ENCODE results near the gene RPIA. TPM values are rescaled to one million over a fixed set of nuclear protein-coding genes. Genes with fewer than 3 reads are reported as not detected.

Gene RPIA
- polyA plus RNA-seq, 3 donors = 12.4 to 23.1 (median 17.9) TPM

DNA sequence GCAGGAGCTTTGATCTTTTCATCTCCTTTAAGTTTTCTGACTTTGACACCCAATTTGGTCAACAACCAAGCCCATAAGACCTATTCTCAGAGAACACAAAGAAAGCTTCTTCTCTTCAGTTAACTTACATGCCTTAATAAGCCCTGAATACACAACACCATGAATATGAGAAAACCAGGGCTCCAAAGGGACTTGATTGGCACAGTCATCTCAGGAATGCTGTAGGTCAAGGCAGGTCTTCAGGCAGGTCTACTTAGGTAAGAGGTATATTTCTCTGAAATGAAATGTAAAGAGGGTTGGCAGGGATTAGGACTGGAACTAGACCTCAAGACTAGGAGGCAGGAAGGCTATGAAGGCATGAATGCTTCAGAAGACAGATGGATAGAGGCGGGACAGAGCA, 39.8 kb upstream of the RPIA start:
- H3K4me3 ChIP-seq (replicated peaks in 1 of 3; ENCODE audit: low read depth in 2 of 3, low read length in 3 of 3) = no peak overlapping the region
- no peaks in the 10 kb centered on the region for H3K79me2 ChIP-seq (ENCODE audit: insufficient read depth, low read length)
- WGBS (ENCODE audit: insufficient coverage) = no CpG with 5 or more reads among the region's 1 CpG
- Mint-ChIP-seq H3K36me3 (no peaks in the 10 kb centered on the region), H3K27ac (no peak overlapping the region), H3K9me3 (peaks cover 0 to 7% (median 3%) of the 10 kb centered on the region in 7 donors), H3K4me3 (no peak overlapping the region), H3K4me1 (no peaks in the 10 kb centered on the region), H3K27me3 (ENCODE audit: low read depth in 3 of 3) (peaks cover 0 to 3% (median 1%) of the 10 kb centered on the region in 3 donors)
- H4K20me1 ChIP-seq (ENCODE audit: insufficient read depth, low read length) = no peaks in the 10 kb centered on the region
- H3K27ac ChIP-seq (ENCODE audit: low read depth in 1 of 2, low read length in 2 of 2) = no peak overlapping the region
- H3K27me3 ChIP-seq (ENCODE audit: control insufficient read depth in 2 of 2, insufficient read depth in 2 of 2, low read length in 2 of 2) = no peaks in the 10 kb centered on the region
- H2AFZ ChIP-seq (ENCODE audit: insufficient read depth, low read depth, low read length, poor library complexity, severe bottlenecking) = no peak overlapping the region
- H3K9ac ChIP-seq (ENCODE audit: insufficient read depth, low read length, poor library complexity, severe bottlenecking) = no peak overlapping the region
- no peak overlapping the region for H3K4me2 ChIP-seq (replicated peaks; ENCODE audit: extremely low read depth, low read length, poor library complexity, severe bottlenecking)
- intact Hi-C loops (cut with micrococcal nuclease) = no loop called here
- TF ChIP-seq, protein P1, sequence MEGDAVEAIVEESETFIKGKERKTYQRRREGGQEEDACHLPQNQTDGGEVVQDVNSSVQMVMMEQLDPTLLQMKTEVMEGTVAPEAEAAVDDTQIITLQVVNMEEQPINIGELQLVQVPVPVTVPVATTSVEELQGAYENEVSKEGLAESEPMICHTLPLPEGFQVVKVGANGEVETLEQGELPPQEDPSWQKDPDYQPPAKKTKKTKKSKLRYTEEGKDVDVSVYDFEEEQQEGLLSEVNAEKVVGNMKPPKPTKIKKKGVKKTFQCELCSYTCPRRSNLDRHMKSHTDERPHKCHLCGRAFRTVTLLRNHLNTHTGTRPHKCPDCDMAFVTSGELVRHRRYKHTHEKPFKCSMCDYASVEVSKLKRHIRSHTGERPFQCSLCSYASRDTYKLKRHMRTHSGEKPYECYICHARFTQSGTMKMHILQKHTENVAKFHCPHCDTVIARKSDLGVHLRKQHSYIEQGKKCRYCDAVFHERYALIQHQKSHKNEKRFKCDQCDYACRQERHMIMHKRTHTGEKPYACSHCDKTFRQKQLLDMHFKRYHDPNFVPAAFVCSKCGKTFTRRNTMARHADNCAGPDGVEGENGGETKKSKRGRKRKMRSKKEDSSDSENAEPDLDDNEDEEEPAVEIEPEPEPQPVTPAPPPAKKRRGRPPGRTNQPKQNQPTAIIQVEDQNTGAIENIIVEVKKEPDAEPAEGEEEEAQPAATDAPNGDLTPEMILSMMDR (IDR thresholded peaks at IDR 0.05) = no peak
- peaks cover 0 to 2% of the 10 kb centered on the region in 2 donors for H3K9me3 ChIP-seq (replicated peaks in 1 of 2; ENCODE audit: control insufficient read depth in 1 of 2, insufficient read depth in 1 of 2, low read length in 2 of 2)
- H3K36me3 ChIP-seq (replicated peaks in 1 of 2; ENCODE audit: control insufficient read depth in 1 of 2, insufficient read depth in 2 of 2, low read length in 2 of 2) = no peaks in the 10 kb centered on the region
- no peaks in the 10 kb centered on the region for H3K4me1 ChIP-seq (ENCODE audit: control insufficient read depth in 1 of 2, insufficient read depth in 2 of 2, low read length in 2 of 2)
- no peak for DNase-seq

DNA sequence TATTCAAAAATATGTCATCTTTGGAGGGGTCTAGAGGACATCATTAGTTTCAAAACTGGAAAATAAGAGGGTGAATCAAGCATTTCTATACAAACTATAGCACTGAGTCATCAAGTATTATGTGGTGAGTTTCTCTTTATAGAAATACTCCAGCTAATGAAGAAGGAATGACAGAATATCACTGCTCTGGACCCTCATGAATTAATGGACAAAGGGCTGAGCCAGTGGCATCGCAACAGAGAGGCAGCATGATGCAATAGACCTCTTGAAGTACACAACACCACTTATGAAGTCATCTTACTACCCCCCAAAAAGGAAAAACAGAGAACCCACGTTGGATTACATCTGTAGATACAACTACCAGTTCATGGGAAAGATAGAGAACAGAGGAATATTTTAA, 36.8 kb upstream of the RPIA start:
- no peak overlapping the region for H3K27ac Mint-ChIP-seq
- H3K4me3 Mint-ChIP-seq = no peak overlapping the region
- Histone ChIP-seq H3K4me3 (replicated peaks in 1 of 3; ENCODE audit: low read depth in 2 of 3, low read length in 3 of 3) (no peak overlapping the region), H3K9me3 (replicated peaks in 1 of 2; ENCODE audit: control insufficient read depth in 1 of 2, insufficient read depth in 1 of 2, low read length in 2 of 2) (peaks cover 0 to 2% of the 10 kb centered on the region in 2 donors), H3K9ac (ENCODE audit: insufficient read depth, low read length, poor library complexity, severe bottlenecking) (no peak overlapping the region), H3K4me1 (ENCODE audit: control insufficient read depth in 1 of 2, insufficient read depth in 2 of 2, low read length in 2 of 2) (no peaks in the 10 kb centered on the region), H3K27me3 (ENCODE audit: control insufficient read depth in 2 of 2, insufficient read depth in 2 of 2, low read length in 2 of 2) (no peaks in the 10 kb centered on the region), H2AFZ (ENCODE audit: insufficient read depth, low read depth, low read length, poor library complexity, severe bottlenecking) (no peak overlapping the region), H3K36me3 (replicated peaks in 1 of 2; ENCODE audit: control insufficient read depth in 1 of 2, insufficient read depth in 2 of 2, low read length in 2 of 2) (no peaks in the 10 kb centered on the region), H3K4me2 (replicated peaks; ENCODE audit: extremely low read depth, low read length, poor library complexity, severe bottlenecking) (no peak overlapping the region), H4K20me1 (ENCODE audit: insufficient read depth, low read length) (no peaks in the 10 kb centered on the region), H3K27ac (ENCODE audit: low read depth in 1 of 2, low read length in 2 of 2) (no peak overlapping the region), H3K79me2 (ENCODE audit: insufficient read depth, low read length) (no peaks in the 10 kb centered on the region)
- peaks cover 0 to 2% (median 2%) of the 10 kb centered on the region in 3 donors for H3K27me3 Mint-ChIP-seq (ENCODE audit: low read depth in 3 of 3)
- WGBS (ENCODE audit: insufficient coverage) = no CpG with 5 or more reads among the region's 2 CpGs
- TF ChIP-seq, protein P1 (IDR thresholded peaks at IDR 0.05) = no peak
- no peaks in the 10 kb centered on the region for H3K4me1 Mint-ChIP-seq
- no peak for DNase-seq
- intact Hi-C loops (cut with micrococcal nuclease) = no loop called here
- H3K36me3 Mint-ChIP-seq = no peaks in the 10 kb centered on the region
- H3K9me3 Mint-ChIP-seq = peaks cover 0 to 7% (median 3%) of the 10 kb centered on the region in 7 donors
